BE2C (cell line): ENCODE results near the gene DMRTB1.

Experiments used
- DNase-seq: peaks from one replicate; pipeline ENCODE4 v3.0.0-alpha.2; 2020
- H3K27me3 ChIP-seq: fragments of 250-450 bp; sonication (Bioruptor Pico); 2 replicates; pipeline ENCODE4 v1.5.1; 2020; ENCODE audit warnings: mild to moderate bottlenecking
- H3K36me3 ChIP-seq: fragments of 250-450 bp; sonication (Bioruptor Pico); 2 replicates; pipeline ENCODE4 v1.5.1; 2020; ENCODE audit warnings: mild to moderate bottlenecking
- H3K4me1 ChIP-seq: fragments of 250-450 bp; sonication (Bioruptor Pico); 2 replicates; pipeline ENCODE4 v1.5.1; 2020
- H3K4me3 ChIP-seq: 2 replicates; pipeline ENCODE4 v1.5.1; 2011; ENCODE audit warnings: low read depth, low read length
- H3K9me3 ChIP-seq: fragments of 250-450 bp; sonication (Bioruptor Pico); 2 replicates; pipeline ENCODE4 v1.5.1; 2020
- TF ChIP-seq, protein P1 (sequence below): IDR thresholded peaks from 2 replicates; pipeline ENCODE4 v1.5.1; 2012; ENCODE audit warnings: mild to moderate bottlenecking, low read depth, low read length

Gene DMRTB1

GRCh38 chr1:53480678-53481077 is 21.5 kb downstream of the DMRTB1 start:
- no peaks in the 10 kb centered on the region for H3K27me3 ChIP-seq
- TF ChIP-seq, protein P1, sequence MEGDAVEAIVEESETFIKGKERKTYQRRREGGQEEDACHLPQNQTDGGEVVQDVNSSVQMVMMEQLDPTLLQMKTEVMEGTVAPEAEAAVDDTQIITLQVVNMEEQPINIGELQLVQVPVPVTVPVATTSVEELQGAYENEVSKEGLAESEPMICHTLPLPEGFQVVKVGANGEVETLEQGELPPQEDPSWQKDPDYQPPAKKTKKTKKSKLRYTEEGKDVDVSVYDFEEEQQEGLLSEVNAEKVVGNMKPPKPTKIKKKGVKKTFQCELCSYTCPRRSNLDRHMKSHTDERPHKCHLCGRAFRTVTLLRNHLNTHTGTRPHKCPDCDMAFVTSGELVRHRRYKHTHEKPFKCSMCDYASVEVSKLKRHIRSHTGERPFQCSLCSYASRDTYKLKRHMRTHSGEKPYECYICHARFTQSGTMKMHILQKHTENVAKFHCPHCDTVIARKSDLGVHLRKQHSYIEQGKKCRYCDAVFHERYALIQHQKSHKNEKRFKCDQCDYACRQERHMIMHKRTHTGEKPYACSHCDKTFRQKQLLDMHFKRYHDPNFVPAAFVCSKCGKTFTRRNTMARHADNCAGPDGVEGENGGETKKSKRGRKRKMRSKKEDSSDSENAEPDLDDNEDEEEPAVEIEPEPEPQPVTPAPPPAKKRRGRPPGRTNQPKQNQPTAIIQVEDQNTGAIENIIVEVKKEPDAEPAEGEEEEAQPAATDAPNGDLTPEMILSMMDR: no peak
- H3K4me3 ChIP-seq: no peak overlapping the region
- H3K4me1 ChIP-seq: no peaks in the 10 kb centered on the region
- no peak for DNase-seq
- no peaks in the 10 kb centered on the region for H3K9me3 ChIP-seq
- H3K36me3 ChIP-seq: no peaks in the 10 kb centered on the region

- H3K4me3 ChIP-seq: no peak overlapping the region
- TF ChIP-seq, protein P1: no peak
- no peaks in the 10 kb centered on the region for H3K4me1 ChIP-seq
- H3K9me3 ChIP-seq: no peaks in the 10 kb centered on the region
- no peak for DNase-seq
- H3K27me3 ChIP-seq: no peaks in the 10 kb centered on the region
- no peaks in the 10 kb centered on the region for H3K36me3 ChIP-seq
Measured at GRCh38 chr1:53481456-53481855, 22.3 kb downstream of the DMRTB1 start.

GRCh38 chr1:53482441-53483153 is 23.4 kb downstream of the DMRTB1 start:
- H3K9me3 ChIP-seq: no peaks in the 10 kb centered on the region
- no peaks in the 10 kb centered on the region for H3K4me1 ChIP-seq
- H3K36me3 ChIP-seq: no peaks in the 10 kb centered on the region
- no peaks in the 10 kb centered on the region for H3K27me3 ChIP-seq
- DNase-seq: no peak
- H3K4me3 ChIP-seq: no peak overlapping the region
- TF ChIP-seq, protein P1: no peak

- H3K9me3 ChIP-seq: no peaks in the 10 kb centered on the region
- no peak overlapping the region for H3K4me3 ChIP-seq
- DNase-seq: no peak
- H3K36me3 ChIP-seq: no peaks in the 10 kb centered on the region
- TF ChIP-seq, protein P1: no peak
- no peaks in the 10 kb centered on the region for H3K27me3 ChIP-seq
- H3K4me1 ChIP-seq: no peaks in the 10 kb centered on the region
Measured at GRCh38 chr1:53483170-53483569, 24.0 kb downstream of the DMRTB1 start.

DNA sequence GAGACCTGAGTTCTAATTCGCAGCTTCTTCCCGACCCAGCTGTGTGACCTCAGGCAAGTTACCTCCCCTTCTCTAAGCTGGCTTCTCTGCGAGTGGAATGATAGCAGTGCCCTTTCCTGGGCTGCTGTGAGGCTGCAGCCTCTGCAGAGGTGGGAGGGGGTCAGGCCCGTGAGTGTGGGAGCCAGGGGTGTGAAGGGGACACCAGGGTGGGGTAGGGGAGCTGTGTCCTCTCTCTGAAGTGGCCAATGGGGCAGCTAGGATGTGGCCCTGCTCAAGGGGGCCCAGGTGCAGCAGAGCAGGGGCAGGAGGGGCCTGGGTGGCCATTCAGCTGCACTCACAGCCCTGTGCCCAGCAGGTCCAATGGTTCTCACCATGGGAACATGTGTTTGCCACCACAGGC is 24.5 kb downstream of the DMRTB1 start:
- TF ChIP-seq, protein P1: no peak
- Histone ChIP-seq H3K4me1 (no peaks in the 10 kb centered on the region), H3K27me3 (no peaks in the 10 kb centered on the region), H3K4me3 (no peak overlapping the region), H3K36me3 (no peaks in the 10 kb centered on the region), H3K9me3 (no peaks in the 10 kb centered on the region)
- DNase-seq: no peak

GRCh38 chr1:53484705-53485477 is 25.7 kb downstream of the DMRTB1 start:
- Histone ChIP-seq H3K36me3 (no peaks in the 10 kb centered on the region), H3K9me3 (no peaks in the 10 kb centered on the region), H3K27me3 (no peaks in the 10 kb centered on the region), H3K4me3 (no peak overlapping the region), H3K4me1 (no peaks in the 10 kb centered on the region)
- no peak for DNase-seq
- TF ChIP-seq, protein P1: no peak
